H1 (cell line): Measurements from ENCODE around the gene MEIS3. TPM values are rescaled to one million over a fixed set of nuclear protein-coding genes. Genes with fewer than 3 reads are reported as not detected.

ENCODE experiments used
- CTCF ChIA-PET: fragments of 300-600 bp; sonication (Branson Sonifier 250); formaldehyde crosslinking; loops from one replicate; lab custom pipeline; 2021; ENCODE audit not compliant: partially characterized antibody; lab: Charles Lee
- POLR2A ChIA-PET: fragments of 300-600 bp; sonication (Branson Sonifier 250); formaldehyde crosslinking; loops from one replicate; lab custom pipeline; 2021; ENCODE audit warnings: inconsistent platforms; ENCODE audit not compliant: partially characterized antibody; lab: Charles Lee
- DNase-seq, 2 experiments: peaks; one replicate each; pipeline versions ENCODE4 v3.0.0 to v3.0.0-alpha.2; 2010 to 2022; ENCODE audit warnings: low spot score in 2 of 2, low read depth in 1 of 2, mixed read lengths in 1 of 2
- FAIRE-seq: peaks from 2 replicates; lab custom pipeline; 2011; peaks lifted over from hg19 to GRCh38; lab: Jason Lieb, UNC
- H2AFZ ChIP-seq: 2 replicates; pipeline ENCODE4 v1.8.1; 2012; ENCODE audit warnings: low read length, inconsistent platforms
- H2AK5ac ChIP-seq: 2 replicates; pipeline ENCODE4 v1.6.1; 2013; ENCODE audit warnings: low read depth, low read length
- H2BK120ac ChIP-seq: replicated peaks from 2 replicates; pipeline ENCODE3; 2013; ENCODE audit warnings: low read depth, low read length, inconsistent platforms
- H2BK12ac ChIP-seq: 2 replicates; pipeline ENCODE4 v1.6.1; 2013; ENCODE audit warnings: low read depth, low read length
- H2BK15ac ChIP-seq: 2 replicates; pipeline ENCODE4 v1.6.1; 2013; ENCODE audit warnings: low read length
- H2BK20ac ChIP-seq: 2 replicates; pipeline ENCODE4 v1.6.1; 2013; ENCODE audit warnings: low read length
- H2BK5ac ChIP-seq: 2 replicates; pipeline ENCODE4 v1.6.1; 2013; ENCODE audit warnings: low read depth, low read length
- H3K14ac ChIP-seq: 2 replicates; pipeline ENCODE4 v1.6.1; 2013; ENCODE audit warnings: inconsistent platforms; ENCODE audit not compliant: insufficient read length
- H3K18ac ChIP-seq: 2 replicates; pipeline ENCODE4 v1.6.1; 2013; ENCODE audit warnings: low read length; ENCODE audit errors: extremely low read depth
- H3K23ac ChIP-seq: 2 replicates; pipeline ENCODE4 v1.6.1; 2013; ENCODE audit warnings: inconsistent platforms; ENCODE audit not compliant: insufficient read length
- H3K23me2 ChIP-seq: 2 replicates; pipeline ENCODE4 v1.6.1; 2013; ENCODE audit warnings: low read depth, low read length
- H3K27ac ChIP-seq: 2 replicates; pipeline ENCODE4 v1.6.1; 2011; ENCODE audit warnings: low read depth, low read length, inconsistent platforms
- H3K27me3 ChIP-seq, 4 experiments: replicated peaks in 1 of 4; 1 replicate in 1 of 4; 2 replicates in 3 of 4; pipeline versions ENCODE4 v1.6.1 to v1.8.1; 2011 to 2013; ENCODE audit warnings: low read length in 3 of 4, mild to moderate bottlenecking in 3 of 4, inconsistent platforms in 2 of 4, mixed read lengths in 2 of 4, moderate library complexity in 1 of 4; ENCODE audit not compliant: control insufficient read depth in 3 of 4, insufficient read depth in 3 of 4; ENCODE audit errors: extremely low read depth in 1 of 4
- H3K36me3 ChIP-seq, 4 experiments: 2 replicates each; pipeline versions ENCODE4 v1.6.1 to v1.8.1; 2011 to 2013; ENCODE audit warnings: mild to moderate bottlenecking in 4 of 4, low read length in 3 of 4, moderate library complexity in 2 of 4, control low read depth in 1 of 4, inconsistent platforms in 1 of 4; ENCODE audit not compliant: insufficient read depth in 4 of 4, control insufficient read depth in 2 of 4
- H3K4ac ChIP-seq: replicated peaks from 2 replicates; pipeline ENCODE3; 2013; ENCODE audit warnings: low read length, low read depth, mixed read lengths, inconsistent platforms; ENCODE audit not compliant: insufficient read length
- H3K4me1 ChIP-seq, 4 experiments: replicated peaks in 1 of 4; 1 replicate in 1 of 4; 2 replicates in 3 of 4; pipeline versions ENCODE4 v1.6.1 to v1.8.1; 2011 to 2013; ENCODE audit warnings: low read length in 3 of 4, inconsistent platforms in 2 of 4, mixed read lengths in 1 of 4; ENCODE audit not compliant: insufficient read depth in 4 of 4, control insufficient read depth in 3 of 4
- H3K4me2 ChIP-seq, 2 experiments: 2 replicates each; pipeline versions ENCODE4 v1.6.1 to v1.8.1; 2011 to 2013; ENCODE audit warnings: low read depth in 2 of 2, low read length in 2 of 2, control low read depth in 1 of 2, inconsistent platforms in 1 of 2, mild to moderate bottlenecking in 1 of 2; ENCODE audit not compliant: insufficient read depth in 1 of 2
- H3K4me3 ChIP-seq, 4 experiments: fragments of 200-600, 300-600 bp in 1 of 4; sonication (generic), shearing (Covaris generic), sonication (Bioruptor Twin) in 1 of 4; 2 replicates each; pipeline versions ENCODE4 v1.5.1 to v1.8.1; 2011 to 2016; ENCODE audit warnings: low read length in 4 of 4, low read depth in 3 of 4, control low read depth in 2 of 4, inconsistent platforms in 2 of 4, mild to moderate bottlenecking in 2 of 4, mixed read lengths in 1 of 4, moderate library complexity in 1 of 4; ENCODE audit not compliant: insufficient read depth in 2 of 4; ENCODE audit errors: extremely low read depth in 1 of 4
- H3K56ac ChIP-seq: replicated peaks from 2 replicates; pipeline ENCODE3; 2013; ENCODE audit warnings: low read depth, mild to moderate bottlenecking, mixed read lengths, low read length, inconsistent platforms; ENCODE audit not compliant: insufficient read length
- H3K79me1 ChIP-seq: 2 replicates; pipeline ENCODE4 v1.6.1; 2013; ENCODE audit warnings: low read depth, low read length, control low read depth
- H3K79me2 ChIP-seq, 2 experiments: 2 replicates each; pipeline versions ENCODE4 v1.6.1 to v1.8.1; 2012 to 2013; ENCODE audit warnings: low read length in 2 of 2, mild to moderate bottlenecking in 2 of 2, inconsistent platforms in 1 of 2; ENCODE audit not compliant: insufficient read depth in 2 of 2, control insufficient read depth in 1 of 2
- H3K9ac ChIP-seq, 4 experiments: replicated peaks in 1 of 4; 1 replicate in 1 of 4; 2 replicates in 3 of 4; pipeline versions ENCODE4 v1.6.1 to v1.8.1; 2011 to 2013; ENCODE audit warnings: low read depth in 3 of 4, low read length in 3 of 4, control low read depth in 2 of 4, mild to moderate bottlenecking in 2 of 4, moderate library complexity in 2 of 4, inconsistent platforms in 1 of 4; ENCODE audit errors: extremely low read depth in 1 of 4
- H3K9me3 ChIP-seq, 2 experiments: 2 replicates each; pipeline versions ENCODE4 v1.6.1 to v1.8.1; 2012 to 2013; ENCODE audit warnings: mild to moderate bottlenecking in 2 of 2, moderate library complexity in 2 of 2, control low read depth in 1 of 2, inconsistent platforms in 1 of 2, low read depth in 1 of 2, low read length in 1 of 2, mixed read lengths in 1 of 2; ENCODE audit not compliant: insufficient read depth in 2 of 2
- H4K20me1 ChIP-seq, 2 experiments: replicated peaks in 1 of 2; 2 replicates each; pipeline versions ENCODE3 to v1.8.1; 2011 to 2013; ENCODE audit warnings: inconsistent platforms in 2 of 2, low read length in 2 of 2, mild to moderate bottlenecking in 1 of 2; ENCODE audit not compliant: insufficient read depth in 2 of 2, control insufficient read depth in 1 of 2
- H4K5ac ChIP-seq: 2 replicates; pipeline ENCODE4 v1.6.1; 2013; ENCODE audit warnings: low read length, low read depth, mixed read lengths, inconsistent platforms; ENCODE audit not compliant: insufficient read length
- H4K8ac ChIP-seq: 2 replicates; pipeline ENCODE4 v1.8.0; 2013; ENCODE audit warnings: mild to moderate bottlenecking, moderate library complexity, low read length, inconsistent platforms; ENCODE audit not compliant: insufficient read depth; ENCODE audit errors: extremely low read depth
- H4K91ac ChIP-seq: replicated peaks from 2 replicates; pipeline ENCODE3; 2013; ENCODE audit warnings: low read length, mixed read lengths, inconsistent platforms; ENCODE audit not compliant: insufficient read length
- JUND ChIP-seq: IDR thresholded peaks from 2 replicates; pipeline ENCODE4 v1.6.1; 2011; ENCODE audit warnings: mild to moderate bottlenecking, improper control_type of control experiment, low read length
- WGBS, 2 experiments: shearing (Covaris generic) in 1 of 2; methylation state at CpG; one replicate each; pipeline versions ENCODE4 v1.1.6 to v1.1.7; 2013 to 2015; ENCODE audit warnings: low lambda C conversion rate in 2 of 2, mixed read lengths in 2 of 2, inconsistent platforms in 1 of 2, low coverage in 1 of 2, missing lambda C conversion rate in 1 of 2; ENCODE audit not compliant: insufficient replicate concordance in 2 of 2, insufficient coverage in 1 of 2, insufficient read length in 1 of 2; ENCODE audit errors: extremely low coverage in 1 of 2, missing lambda C conversion rate in 1 of 2; 5-methylcytosine and 5-hydroxymethylcytosine counted together
- polyA plus RNA-seq, 7 experiments: library from polyadenylated mRNA; depleted of rRNA in 3 of 7; stranded (reverse) in 5 of 7; unstranded in 2 of 7; fragments of >200 nt in 5 of 7; fragments of 200-250 nt in 2 of 7; gene quantifications; 1 replicate in 5 of 7; 2 replicates in 1 of 7; 4 replicates in 1 of 7; pipeline versions ENCODE4 v1.2.1 to v1.2.3, GENCODE V29; 2011 to 2013; ENCODE audit warnings: missing spikeins in 2 of 7, mixed read lengths in 2 of 7
- total RNA-seq: library from RNA; stranded (reverse); fragmentation: NEBNext Ultra II Directional; extraction: Animal tissue kit (Norgen Biotek cat#: 25700); gene quantifications from 2 replicates; pipeline ENCODE4 v1.2.1, GENCODE V29; 2021

MEIS3 gene
- total and polyA plus RNA-seq, 2 of the 8 experiments (the other 6 are each of a cell fraction or from before 2014, with no cell fraction given) = 24.5 to 28.2 TPM

GRCh38 chr19:47381121-47381520, 38.2 kb downstream of the MEIS3 start:
- Histone ChIP-seq H3K79me1 (no peaks in the 10 kb centered on the region), H3K27ac (no peak overlapping the region), H2BK20ac (no peak overlapping the region), H2BK15ac (no peak overlapping the region), H3K79me2 (no peaks in the 10 kb centered on the region), H3K14ac (no peak overlapping the region), H4K5ac (no peak overlapping the region), H3K27me3 (no peaks in the 10 kb centered on the region; a peak in 1 of 7 replicates), H3K4me2 (no peak overlapping the region), H3K18ac (no peak overlapping the region), H2AFZ (no peak overlapping the region), H4K8ac (no peak overlapping the region), H2BK120ac (no peak overlapping the region), H3K4me3 (no peak overlapping the region), H4K20me1 (peaks cover 2 to 4% of the 10 kb centered on the region in 2 experiments), H3K23me2 (no peaks in the 10 kb centered on the region), H3K9me3 (no peaks in the 10 kb centered on the region), H3K56ac (no peak overlapping the region), H3K9ac (no peak overlapping the region), H3K23ac (no peak overlapping the region), H3K4ac (no peak overlapping the region), H2BK12ac (no peak overlapping the region), H2AK5ac (no peak overlapping the region), H4K91ac (no peak overlapping the region), H2BK5ac (no peak overlapping the region), H3K4me1 (no peaks in the 10 kb centered on the region), H3K36me3 (peaks cover 22 to 52% (median 48%) of the 10 kb centered on the region in 4 experiments; a peak in 7 of 8 replicates)
- DNase-seq = no peak
- FAIRE-seq = no peak
- whole genome bisulfite sequencing, 2 experiments = 92% methylated on average over 14 of the region's 14 CpGs; no CpG with 5 or more reads in 1 of the 2 experiments
- ChIA-PET POLR2A (interaction anchor here (1.0 to 1.8 kb wide), 4 partner anchors 10 to 26 kb away, joined by 4 to 6 read pairs (median 5); no protein-coding TSS in a partner anchor), CTCF (interaction anchor here (5.1 to 6.8 kb wide), 2 partner anchors 10 to 34 kb away, joined by 19 to 50 read pairs; no protein-coding TSS in a partner anchor)
- TF ChIP-seq JUND = no peak
